AG04450 (cell line): ENCODE results near the gene ASF1A. TPM values are rescaled to one million over a fixed set of nuclear protein-coding genes. Genes with fewer than 3 reads are reported as not detected.
A peak's percentile ranks its signal among the peaks of the same experiment; 100 is the strongest.

Source experiments
- CTCF ChIA-PET: fragments of 300-600, 350-600 bp; formaldehyde crosslinking; extraction: SDS; loops from one replicate; lab custom pipeline; 2022; ENCODE audit warnings: antibody characterized with exemption, inconsistent platforms; lab: Charles Lee
- POLR2A ChIA-PET: fragments of 350-600 bp; formaldehyde crosslinking; extraction: SDS; loops from one replicate; lab custom pipeline; 2021; ENCODE audit warnings: antibody characterized with exemption, inconsistent platforms; lab: Yijun Ruan, JAX
- DNase-seq: peaks from one replicate; pipeline ENCODE4 v3.0.0-alpha.2; 2011; ENCODE audit warnings: low read depth, low spot score
- H3K27ac ChIP-seq: one replicate; pipeline ENCODE4 v1.5.1; 2012; ENCODE audit warnings: low read depth, low read length, control low read depth
- H3K27me3 ChIP-seq: one replicate; pipeline ENCODE4 v1.6.0; 2012; ENCODE audit warnings: low read length; ENCODE audit not compliant: control insufficient read depth, insufficient read depth
- H3K4me3 ChIP-seq: 2 replicates; pipeline ENCODE4 v1.5.1; 2011; ENCODE audit warnings: mild to moderate bottlenecking, low read depth, low read length, control low read depth
- H3K9me3 ChIP-seq: 2 replicates; pipeline ENCODE4 v1.5.1; 2012; ENCODE audit warnings: low read length; ENCODE audit not compliant: control insufficient read depth, insufficient read depth
- CTCF ChIP-seq: IDR thresholded peaks from 2 replicates; pipeline ENCODE4 v1.5.1; 2011; ENCODE audit warnings: low read depth, low read length, control low read depth, inconsistent platforms
- polyA plus RNA-seq: library from polyadenylated mRNA; depleted of rRNA; stranded (reverse); fragments of >200 nt; gene quantifications from 2 replicates; pipeline ENCODE4 v1.2.3, GENCODE V29; 2011

ASF1A gene
- polyA plus RNA-seq, 1 experiment: 29.4 TPM

- DNase-seq: no peak
Observed at GRCh38 chr6:118886641-118887040, 7.3 kb upstream of the ASF1A start.

GRCh38 chr6:118889163-118889562, 4.8 kb upstream of the ASF1A start:
- no peak overlapping the region for H3K4me3 ChIP-seq
- no peak for DNase-seq
- H3K27me3 ChIP-seq: no peaks in the 10 kb centered on the region
- ChIA-PET CTCF (no interaction called here), POLR2A (no interaction called here)
- H3K27ac ChIP-seq: no peak overlapping the region
- H3K9me3 ChIP-seq: peaks cover 1% of the 10 kb centered on the region; the same call in 1 of the 2 replicates
- TF ChIP-seq CTCF: no peak

More at GRCh38 chr6:118886641-118887040, 7.3 kb upstream of the ASF1A start:
- Histone ChIP-seq H3K27ac (no peak overlapping the region), H3K27me3 (no peaks in the 10 kb centered on the region), H3K4me3 (no peak overlapping the region), H3K9me3 (no peaks in the 10 kb centered on the region)
- ChIA-PET CTCF (interaction anchor here (0.9 kb wide), 1 partner anchor 10 kb away, joined by 3 read pairs; no protein-coding TSS in a partner anchor), POLR2A (no interaction called here)
- TF ChIP-seq CTCF: no peak

- POLR2A ChIA-PET: no interaction called here
- Histone ChIP-seq H3K27ac (no peak overlapping the region), H3K4me3 (no peak overlapping the region), H3K9me3 (peaks cover 3% of the 10 kb centered on the region; the same call in 1 of the 2 replicates), H3K27me3 (no peaks in the 10 kb centered on the region)
- TF ChIP-seq CTCF: no peak
- CTCF ChIA-PET: interaction anchor here (0.8 kb wide), 1 partner anchor 90 kb away, joined by 3 read pairs; no protein-coding TSS in a partner anchor
- DNase-seq: no peak
Observed at GRCh38 chr6:118890997-118891790, 2.8 kb upstream of the ASF1A start.

GRCh38 chr6:118892355-118892991, 1.5 kb upstream of the ASF1A start:
- Histone ChIP-seq H3K4me3 (peak overlapping the region; percentile 72), H3K9me3 (peaks cover 3% of the 10 kb centered on the region; the same call in 1 of the 2 replicates), H3K27me3 (no peaks in the 10 kb centered on the region), H3K27ac (no peak overlapping the region)
- CTCF ChIA-PET: interaction anchor here (1.5 kb wide), 2 partner anchors 91 to 609 kb away, joined by 3 read pairs; no protein-coding TSS in a partner anchor
- no peak for TF ChIP-seq CTCF
- POLR2A ChIA-PET: interaction anchor here (1.8 kb wide), 1 partner anchor 16 kb away, joined by 7 read pairs; no protein-coding TSS in a partner anchor
- no peak for DNase-seq
